ENCODE measurements around the gene CELSR2. TPM values are rescaled to one million over a fixed set of nuclear protein-coding genes. Genes with fewer than 3 reads are reported as not detected.

The CELSR2 gene
- total RNA-seq, 1 experiment from 2014 or later = 17.1 TPM

- ATAC-seq = no peak
- RAD21 ChIA-PET (ENCODE audit: low non-redundant PET in 1 of 2, low total read pairs in 2 of 2, uncharacterized antibody in 2 of 2, unreplicated experiment in 2 of 2) = no interaction called here
- no TSS peak for BruUV-seq (replicated peaks)
Observed at GRCh38 chr1:109252167-109252892, 3.0 kb downstream of the CELSR2 start.

DNA sequence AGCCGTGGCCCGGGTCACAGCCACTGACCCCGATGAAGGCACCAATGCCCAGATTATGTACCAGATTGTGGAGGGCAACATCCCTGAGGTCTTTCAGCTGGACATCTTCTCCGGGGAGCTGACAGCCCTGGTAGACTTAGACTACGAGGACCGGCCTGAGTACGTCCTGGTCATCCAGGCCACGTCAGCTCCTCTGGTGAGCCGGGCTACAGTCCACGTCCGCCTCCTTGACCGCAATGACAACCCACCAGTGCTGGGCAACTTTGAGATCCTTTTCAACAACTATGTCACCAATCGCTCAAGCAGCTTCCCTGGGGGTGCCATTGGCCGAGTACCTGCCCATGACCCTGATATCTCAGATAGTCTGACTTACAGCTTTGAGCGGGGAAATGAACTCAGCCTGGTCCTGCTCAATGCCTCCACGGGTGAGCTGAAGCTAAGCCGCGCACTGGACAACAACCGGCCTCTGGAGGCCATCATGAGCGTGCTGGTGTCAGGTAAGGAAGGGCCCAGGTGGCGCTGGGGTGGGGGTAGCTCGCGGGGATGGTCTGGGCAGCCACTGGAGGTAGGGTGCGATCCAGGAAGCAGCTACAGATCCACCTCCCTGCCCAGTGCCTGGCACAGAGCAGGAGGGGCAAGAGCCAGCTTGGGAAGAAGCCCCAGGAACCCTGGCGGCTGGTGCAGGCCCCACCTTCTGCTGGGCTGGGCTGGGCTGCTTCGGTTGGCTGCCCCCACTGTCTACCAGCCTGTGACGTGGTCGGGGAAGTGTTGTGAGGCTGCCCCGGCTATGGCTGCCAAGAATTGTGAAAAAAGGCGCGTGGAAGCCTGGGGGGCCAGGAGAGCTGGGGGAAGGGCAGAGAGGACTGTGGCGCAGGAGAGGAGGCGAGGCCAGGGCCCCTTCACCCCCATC, 3.8 kb downstream of the CELSR2 start:
- Histone ChIP-seq H3K27me3 (ENCODE audit: insufficient read depth, low read length) (no peaks in the 10 kb centered on the region), H3K9me2 (ENCODE audit: insufficient read depth) (no peaks in the 10 kb centered on the region), H3K4me1 (ENCODE audit: control insufficient read depth in 1 of 2, insufficient read depth in 2 of 2, low read length in 2 of 2) (peaks cover 8 to 23% of the 10 kb centered on the region in 2 experiments; a peak in 3 of 4 replicates), H3K4me3 (replicated peaks in 1 of 2; ENCODE audit: low read depth in 1 of 2, low read length in 2 of 2) (no peak overlapping the region), H2AFZ (ENCODE audit: low read depth, low read length, poor library complexity, severe bottlenecking) (no peak overlapping the region), H4K20me1 (ENCODE audit: insufficient read depth) (no peaks in the 10 kb centered on the region), H3K36me3 (ENCODE audit: control insufficient read depth in 1 of 2, insufficient read depth in 2 of 2, low read length in 2 of 2) (no peaks in the 10 kb centered on the region), H3K9me3 (ENCODE audit: control insufficient read depth in 1 of 2, insufficient read depth in 1 of 2, low read depth in 1 of 2, low read length in 2 of 2) (no peaks in the 10 kb centered on the region), H3K4me2 (ENCODE audit: low read length) (no peak overlapping the region), H3K9ac (ENCODE audit: low read length) (no peak overlapping the region), H3K79me2 (ENCODE audit: insufficient read depth, low read length) (no peaks in the 10 kb centered on the region), H3K27ac (ENCODE audit: low read depth, low read length) (no peak overlapping the region)
- RAD21 ChIA-PET (ENCODE audit: low non-redundant PET in 1 of 2, low total read pairs in 2 of 2, uncharacterized antibody in 2 of 2, unreplicated experiment in 2 of 2) = no interaction called here
- ATAC-seq (no peak), DNase-seq (ENCODE audit: low read depth, low spot score) (no peak)
- POLR2A ChIA-PET = interaction anchor here (1.1 kb wide), 1 partner anchor 8 kb away, joined by 3 read pairs; no protein-coding TSS in a partner anchor
- CTCF ChIA-PET = interaction anchor here (1.6 kb wide), 1 partner anchor 146 kb away, joined by 4 read pairs; no protein-coding TSS in a partner anchor
- intact Hi-C loops (cut with micrococcal nuclease) = no loop called here
- no TSS peak for BruUV-seq (replicated peaks)
- TF ChIP-seq ZNF274 (IDR thresholded peaks at IDR 0.05; ENCODE audit: low read depth, low read length) (no peak), SIN3A (IDR thresholded peaks at IDR 0.05; ENCODE audit: low read depth) (no peak), CBX3 (IDR thresholded peaks at IDR 0.05; ENCODE audit: low read depth) (no peak), EZH2phosphoT487 (IDR thresholded peaks at IDR 0.05; ENCODE audit: borderline replicate concordance) (no peak), YY1 (IDR thresholded peaks at IDR 0.05; ENCODE audit: extremely low read depth, insufficient replicate concordance, low read depth, low read length) (no peak), FOSL1 (IDR thresholded peaks at IDR 0.05; ENCODE audit: low read depth) (no peak), RAD21 (IDR thresholded peaks at IDR 0.05; ENCODE audit: low read depth) (no peak), ZBTB33 (IDR thresholded peaks at IDR 0.05; ENCODE audit: extremely low read depth, insufficient replicate concordance, low read length) (no peak), EGR1 (IDR thresholded peaks at IDR 0.05; ENCODE audit: low read depth) (no peak), EZH2 (IDR thresholded peaks at IDR 0.05) (no peak), CTCF (IDR thresholded peaks at IDR 0.05 in 2 of 3, conservative IDR thresholded peaks at IDR 0.05 in 1 of 3; ENCODE audit: borderline replicate concordance in 1 of 3, insufficient read depth in 1 of 3, low read depth in 2 of 3, low read length in 2 of 3) (no peak), POLR2A (IDR thresholded peaks at IDR 0.05; ENCODE audit: borderline replicate concordance, extremely low read depth, insufficient read depth, insufficient read length) (no peak)
- TF ChIP-seq, protein P1, sequence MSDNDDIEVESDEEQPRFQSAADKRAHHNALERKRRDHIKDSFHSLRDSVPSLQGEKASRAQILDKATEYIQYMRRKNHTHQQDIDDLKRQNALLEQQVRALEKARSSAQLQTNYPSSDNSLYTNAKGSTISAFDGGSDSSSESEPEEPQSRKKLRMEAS (IDR thresholded peaks at IDR 0.05) = no peak

More at GRCh38 chr1:109252167-109252892, 3.0 kb downstream of the CELSR2 start:
- no peak overlapping the region for H3K9ac ChIP-seq (ENCODE audit: low read length)
- H3K4me3 ChIP-seq (replicated peaks in 1 of 2; ENCODE audit: low read depth in 1 of 2, low read length in 2 of 2) = no peak overlapping the region
- ChIA-PET CTCF (interaction anchor here (1.6 kb wide), 1 partner anchor 147 kb away, joined by 4 read pairs; no protein-coding TSS in a partner anchor), POLR2A (no interaction called here)
- H2AFZ ChIP-seq (ENCODE audit: low read depth, low read length, poor library complexity, severe bottlenecking) = no peak overlapping the region
- H3K9me3 ChIP-seq (ENCODE audit: control insufficient read depth in 1 of 2, insufficient read depth in 1 of 2, low read depth in 1 of 2, low read length in 2 of 2) = no peaks in the 10 kb centered on the region
- no peak overlapping the region for H3K4me2 ChIP-seq (ENCODE audit: low read length)
- peaks cover 8 to 23% of the 10 kb centered on the region in 2 experiments; a peak in 3 of 4 replicates for H3K4me1 ChIP-seq (ENCODE audit: control insufficient read depth in 1 of 2, insufficient read depth in 2 of 2, low read length in 2 of 2)
- no peaks in the 10 kb centered on the region for H4K20me1 ChIP-seq (ENCODE audit: insufficient read depth)
- intact Hi-C loops (cut with micrococcal nuclease) = no loop called here
- no peak for TF ChIP-seq POLR2AphosphoS5 (IDR thresholded peaks at IDR 0.05; ENCODE audit: low read depth, low read length)
- H3K79me2 ChIP-seq (ENCODE audit: insufficient read depth, low read length) = no peaks in the 10 kb centered on the region
- H3K9me2 ChIP-seq (ENCODE audit: insufficient read depth) = no peaks in the 10 kb centered on the region
- DNase-seq (ENCODE audit: low read depth, low spot score) = no peak
- H3K27me3 ChIP-seq (ENCODE audit: insufficient read depth, low read length) = no peaks in the 10 kb centered on the region
- H3K27ac ChIP-seq (ENCODE audit: low read depth, low read length) = no peak overlapping the region
- H3K36me3 ChIP-seq (ENCODE audit: control insufficient read depth in 1 of 2, insufficient read depth in 2 of 2, low read length in 2 of 2) = no peaks in the 10 kb centered on the region
